ENCODE data around the gene TM4SF1.
"Not testable (repeated sequence)": the region's sequence is repeated elsewhere in the genome, so short reads cannot be mapped to it uniquely, and the experiment has no call there.

Gene TM4SF1

GRCh38 chr3:149380220-149380619 is 2.8 kb upstream of the TM4SF1 start:
- H3K4me3 ChIP-seq (ENCODE audit: low read length); H3K9ac ChIP-seq (ENCODE audit: low read length); H3K4me1 ChIP-seq (ENCODE audit: control insufficient read depth, insufficient read depth, low read length); H3K36me3 ChIP-seq (ENCODE audit: control insufficient read depth, insufficient read depth, low read length); H3K27ac ChIP-seq (ENCODE audit: low read depth, low read length); H3K27me3 ChIP-seq (ENCODE audit: control insufficient read depth, insufficient read depth, low read length): not testable (repeated sequence)

- no peak overlapping the region for H3K4me3 ChIP-seq (ENCODE audit: low read length)
- no peaks in the 10 kb centered on the region for H3K36me3 ChIP-seq (ENCODE audit: control insufficient read depth, insufficient read depth, low read length)
- no peaks in the 10 kb centered on the region for H3K4me1 ChIP-seq (ENCODE audit: control insufficient read depth, insufficient read depth, low read length)
- no peak overlapping the region for H3K9ac ChIP-seq (ENCODE audit: low read length)
- H3K27ac ChIP-seq (ENCODE audit: low read depth, low read length) = no peak overlapping the region
- no peaks in the 10 kb centered on the region for H3K27me3 ChIP-seq (ENCODE audit: control insufficient read depth, insufficient read depth, low read length)
Observed at GRCh38 chr3:149378478-149379309, 1.2 kb upstream of the TM4SF1 start.

GRCh38 chr3:149376718-149377407 is 586 bp downstream of the TM4SF1 start:
- Histone ChIP-seq H3K27me3 (ENCODE audit: control insufficient read depth, insufficient read depth, low read length) (no peaks in the 10 kb centered on the region), H3K27ac (ENCODE audit: low read depth, low read length) (no peak overlapping the region), H3K4me3 (ENCODE audit: low read length) (peak overlapping the region; percentile 12), H3K9ac (ENCODE audit: low read length) (no peak overlapping the region), H3K36me3 (ENCODE audit: control insufficient read depth, insufficient read depth, low read length) (no peaks in the 10 kb centered on the region), H3K4me1 (ENCODE audit: control insufficient read depth, insufficient read depth, low read length) (no peaks in the 10 kb centered on the region)

GRCh38 chr3:149375501-149376196 is 1.8 kb downstream of the TM4SF1 start:
- no peak overlapping the region for H3K27ac ChIP-seq (ENCODE audit: low read depth, low read length)
- H3K4me3 ChIP-seq (ENCODE audit: low read length) = peak overlapping the region; percentile 1
- no peaks in the 10 kb centered on the region for H3K4me1 ChIP-seq (ENCODE audit: control insufficient read depth, insufficient read depth, low read length)
- H3K36me3 ChIP-seq (ENCODE audit: control insufficient read depth, insufficient read depth, low read length) = peaks cover 3% of the 10 kb centered on the region
- H3K27me3 ChIP-seq (ENCODE audit: control insufficient read depth, insufficient read depth, low read length) = no peaks in the 10 kb centered on the region
- H3K9ac ChIP-seq (ENCODE audit: low read length) = no peak overlapping the region

GRCh38 chr3:149374793-149375500 is 2.5 kb downstream of the TM4SF1 start:
- no peak overlapping the region for H3K9ac ChIP-seq (ENCODE audit: low read length)
- peaks cover 2% of the 10 kb centered on the region for H3K4me1 ChIP-seq (ENCODE audit: control insufficient read depth, insufficient read depth, low read length)
- peaks cover 3% of the 10 kb centered on the region for H3K36me3 ChIP-seq (ENCODE audit: control insufficient read depth, insufficient read depth, low read length)
- H3K4me3 ChIP-seq (ENCODE audit: low read length) = peak overlapping the region; percentile 1
- no peak overlapping the region for H3K27ac ChIP-seq (ENCODE audit: low read depth, low read length)
- no peaks in the 10 kb centered on the region for H3K27me3 ChIP-seq (ENCODE audit: control insufficient read depth, insufficient read depth, low read length)

GRCh38 chr3:149374391-149374790 is 3.1 kb downstream of the TM4SF1 start:
- H3K27ac ChIP-seq (ENCODE audit: low read depth, low read length) = no peak overlapping the region
- H3K4me3 ChIP-seq (ENCODE audit: low read length) = no peak overlapping the region
- peaks cover 3% of the 10 kb centered on the region for H3K36me3 ChIP-seq (ENCODE audit: control insufficient read depth, insufficient read depth, low read length)
- no peak overlapping the region for H3K9ac ChIP-seq (ENCODE audit: low read length)
- no peaks in the 10 kb centered on the region for H3K27me3 ChIP-seq (ENCODE audit: control insufficient read depth, insufficient read depth, low read length)
- peaks cover 2% of the 10 kb centered on the region for H3K4me1 ChIP-seq (ENCODE audit: control insufficient read depth, insufficient read depth, low read length)

GRCh38 chr3:149373235-149374125 is 4.0 kb downstream of the TM4SF1 start:
- H3K4me1 ChIP-seq (ENCODE audit: control insufficient read depth, insufficient read depth, low read length) = peaks cover 2% of the 10 kb centered on the region
- H3K4me3 ChIP-seq (ENCODE audit: low read length) = no peak overlapping the region
- no peaks in the 10 kb centered on the region for H3K27me3 ChIP-seq (ENCODE audit: control insufficient read depth, insufficient read depth, low read length)
- no peak overlapping the region for H3K27ac ChIP-seq (ENCODE audit: low read depth, low read length)
- peaks cover 3% of the 10 kb centered on the region for H3K36me3 ChIP-seq (ENCODE audit: control insufficient read depth, insufficient read depth, low read length)
- H3K9ac ChIP-seq (ENCODE audit: low read length) = no peak overlapping the region

- peaks cover 2% of the 10 kb centered on the region for H3K4me1 ChIP-seq (ENCODE audit: control insufficient read depth, insufficient read depth, low read length)
- no peaks in the 10 kb centered on the region for H3K27me3 ChIP-seq (ENCODE audit: control insufficient read depth, insufficient read depth, low read length)
- H3K36me3 ChIP-seq (ENCODE audit: control insufficient read depth, insufficient read depth, low read length) = peaks cover 3% of the 10 kb centered on the region
- H3K27ac ChIP-seq (ENCODE audit: low read depth, low read length) = no peak overlapping the region
- no peak overlapping the region for H3K9ac ChIP-seq (ENCODE audit: low read length)
- no peak overlapping the region for H3K4me3 ChIP-seq (ENCODE audit: low read length)
Observed at GRCh38 chr3:149371723-149372114, 5.7 kb downstream of the TM4SF1 start.

GRCh38 chr3:149371001-149371722 is 6.3 kb downstream of the TM4SF1 start:
- H3K27me3 ChIP-seq (ENCODE audit: control insufficient read depth, insufficient read depth, low read length) = no peaks in the 10 kb centered on the region
- H3K36me3 ChIP-seq (ENCODE audit: control insufficient read depth, insufficient read depth, low read length) = peaks cover 3% of the 10 kb centered on the region
- H3K27ac ChIP-seq (ENCODE audit: low read depth, low read length) = no peak overlapping the region
- no peak overlapping the region for H3K9ac ChIP-seq (ENCODE audit: low read length)
- no peak overlapping the region for H3K4me3 ChIP-seq (ENCODE audit: low read length)
- peaks cover 2% of the 10 kb centered on the region for H3K4me1 ChIP-seq (ENCODE audit: control insufficient read depth, insufficient read depth, low read length)

- H3K4me1 ChIP-seq (ENCODE audit: control insufficient read depth, insufficient read depth, low read length) = peaks cover 2% of the 10 kb centered on the region
Observed at GRCh38 chr3:149369991-149370866, 7.2 kb downstream of the TM4SF1 start.

More at GRCh38 chr3:149369991-149370866, 7.2 kb downstream of the TM4SF1 start:
- Histone ChIP-seq H3K4me3 (ENCODE audit: low read length) (no peak overlapping the region), H3K9ac (ENCODE audit: low read length) (no peak overlapping the region), H3K27ac (ENCODE audit: low read depth, low read length) (peak overlapping the region; percentile 54), H3K36me3 (ENCODE audit: control insufficient read depth, insufficient read depth, low read length) (peaks cover 3% of the 10 kb centered on the region), H3K27me3 (ENCODE audit: control insufficient read depth, insufficient read depth, low read length) (no peaks in the 10 kb centered on the region)
